Stomach (tissue), 4 donors: ENCODE measurements around the gene NEK10.

Experiments used
- CTCF ChIP-seq, 7 experiments: fragments of 450-650 bp in 4 of 7; fragments of 200-600 bp in 3 of 7; sonication (generic) in 3 of 7; IDR thresholded peaks; one replicate each; pipeline ENCODE4 v1.5.1; 2016 to 2019; ENCODE audit warnings: antibody characterized with exemption in 7 of 7, control low read depth in 2 of 7, mild to moderate bottlenecking in 1 of 7
- POLR2A ChIP-seq, 4 donors: fragments of 450-650 bp; IDR thresholded peaks; one replicate each; pipeline ENCODE4 v1.6.1; 2016; ENCODE audit warnings: antibody characterized with exemption in 4 of 4, control low read depth in 2 of 4, mild to moderate bottlenecking in 1 of 4, moderate library complexity in 1 of 4

- no peak for TF ChIP-seq CTCF (IDR thresholded peaks at IDR 0.05)
- no peak for TF ChIP-seq POLR2A (IDR thresholded peaks at IDR 0.05)
Measured at GRCh38 chr3:27074914-27075313, 294.3 kb downstream of the NEK10 start.
